GM21447 (cell line): ENCODE data around the gene SLC43A3.

Experiments used
- ATAC-seq: cut with Tn5 transposase; IDR thresholded peaks from one replicate; pipeline ENCODE4 v1.9.1; 2021; ENCODE audit not compliant: unreplicated experiment

Gene SLC43A3

DNA sequence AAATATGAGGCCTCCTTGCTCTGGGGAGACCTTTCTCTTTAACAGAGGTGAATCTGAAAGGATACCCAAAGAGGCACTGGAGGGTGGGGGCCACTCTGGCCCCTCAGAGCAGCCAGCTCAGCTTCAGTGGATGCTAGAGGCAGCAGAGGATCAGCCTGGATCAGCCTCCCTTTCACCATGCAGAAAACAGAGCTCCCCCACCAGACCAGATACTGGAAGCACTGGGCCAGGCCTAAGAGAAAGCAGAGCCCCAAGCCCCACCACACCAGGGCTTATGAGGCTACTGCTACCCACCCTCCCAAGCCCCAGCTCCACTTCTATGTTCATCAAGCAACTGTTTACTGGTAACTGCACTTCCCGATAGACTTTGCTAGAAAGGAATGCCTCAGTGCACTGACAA lies 4.0 kb upstream of the SLC43A3 start:
- ATAC-seq: no peak

DNA sequence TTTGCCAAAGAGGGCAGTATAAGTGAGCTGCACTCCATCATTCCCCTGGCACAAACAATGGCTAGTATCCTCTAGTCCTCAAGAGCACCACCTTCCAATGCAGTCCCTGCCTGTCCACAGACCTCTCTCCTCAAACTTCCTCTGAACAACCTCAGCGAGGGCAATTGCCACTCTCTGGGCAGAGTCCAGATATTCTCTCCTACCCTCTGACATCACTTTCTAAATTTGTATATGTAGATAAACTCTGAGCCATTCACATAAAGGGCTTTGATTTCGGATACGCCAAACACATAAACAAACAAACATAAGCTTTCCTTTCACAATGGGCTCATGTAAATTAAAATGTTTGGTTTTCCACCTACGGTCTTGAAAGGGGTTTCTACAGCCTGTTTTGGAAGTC lies 3.0 kb upstream of the SLC43A3 start:
- ATAC-seq: no peak

DNA sequence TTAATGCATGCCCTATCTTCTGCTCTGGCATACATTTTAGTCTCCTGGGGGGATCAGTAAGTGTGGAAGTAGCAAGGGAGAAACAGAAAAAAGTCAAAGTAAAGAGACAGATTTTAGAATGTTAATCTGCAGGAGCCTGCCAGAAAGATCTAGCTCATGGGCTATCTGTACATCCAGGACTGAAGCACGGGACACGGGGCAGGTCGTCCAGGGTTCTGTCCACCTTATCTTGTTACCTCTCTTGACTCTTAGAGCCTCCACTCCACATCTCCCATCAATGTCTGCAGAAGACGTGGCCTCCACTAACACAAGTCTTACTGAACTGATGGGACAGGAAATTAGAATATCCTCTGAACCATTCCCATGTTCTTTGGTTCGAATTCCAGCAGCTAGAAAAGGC lies 1.7 kb upstream of the SLC43A3 start:
- ATAC-seq: no peak

DNA sequence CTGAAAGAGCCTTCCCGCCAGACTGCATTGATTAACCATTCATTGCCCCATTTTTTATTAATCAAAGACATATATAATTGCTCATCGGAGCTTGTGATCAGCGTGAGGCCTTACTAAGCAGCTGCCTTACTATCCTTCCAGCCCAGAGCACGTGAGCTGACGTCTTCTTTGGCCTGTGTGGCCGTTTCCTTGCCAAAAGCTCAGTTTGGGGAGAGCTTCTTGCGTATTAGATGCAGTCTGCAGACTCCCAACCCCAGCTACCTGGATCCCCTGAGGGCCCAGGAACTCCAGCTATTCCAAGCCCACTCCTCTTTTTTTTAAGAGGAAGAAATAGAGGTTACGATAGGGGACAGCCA lies 784 bp upstream of the SLC43A3 start:
- no peak for ATAC-seq

DNA sequence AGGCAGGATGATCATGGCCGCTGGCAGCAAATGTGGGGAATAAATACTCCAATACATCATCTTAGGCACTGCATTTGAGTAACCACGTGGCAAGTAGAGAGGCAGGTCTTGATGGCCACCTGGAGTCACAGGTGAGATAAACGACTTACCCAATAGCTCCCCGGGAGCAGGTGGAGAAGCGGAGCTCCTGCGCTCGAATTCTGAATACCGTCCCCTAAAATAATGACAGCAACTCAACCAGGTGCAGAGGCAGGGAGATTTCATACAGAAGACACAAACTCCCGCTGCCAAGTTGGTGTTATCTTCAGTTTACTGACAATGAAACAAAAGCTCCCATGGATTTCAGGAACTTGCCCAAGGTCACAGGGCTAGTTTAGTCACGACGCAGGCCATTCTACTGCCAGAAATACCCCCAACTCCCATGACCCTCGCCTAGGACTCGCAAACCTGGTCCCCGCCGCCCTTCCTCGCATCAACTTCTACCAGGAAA lies 437 bp downstream of the SLC43A3 start:
- peak; percentile 0 for ATAC-seq

DNA sequence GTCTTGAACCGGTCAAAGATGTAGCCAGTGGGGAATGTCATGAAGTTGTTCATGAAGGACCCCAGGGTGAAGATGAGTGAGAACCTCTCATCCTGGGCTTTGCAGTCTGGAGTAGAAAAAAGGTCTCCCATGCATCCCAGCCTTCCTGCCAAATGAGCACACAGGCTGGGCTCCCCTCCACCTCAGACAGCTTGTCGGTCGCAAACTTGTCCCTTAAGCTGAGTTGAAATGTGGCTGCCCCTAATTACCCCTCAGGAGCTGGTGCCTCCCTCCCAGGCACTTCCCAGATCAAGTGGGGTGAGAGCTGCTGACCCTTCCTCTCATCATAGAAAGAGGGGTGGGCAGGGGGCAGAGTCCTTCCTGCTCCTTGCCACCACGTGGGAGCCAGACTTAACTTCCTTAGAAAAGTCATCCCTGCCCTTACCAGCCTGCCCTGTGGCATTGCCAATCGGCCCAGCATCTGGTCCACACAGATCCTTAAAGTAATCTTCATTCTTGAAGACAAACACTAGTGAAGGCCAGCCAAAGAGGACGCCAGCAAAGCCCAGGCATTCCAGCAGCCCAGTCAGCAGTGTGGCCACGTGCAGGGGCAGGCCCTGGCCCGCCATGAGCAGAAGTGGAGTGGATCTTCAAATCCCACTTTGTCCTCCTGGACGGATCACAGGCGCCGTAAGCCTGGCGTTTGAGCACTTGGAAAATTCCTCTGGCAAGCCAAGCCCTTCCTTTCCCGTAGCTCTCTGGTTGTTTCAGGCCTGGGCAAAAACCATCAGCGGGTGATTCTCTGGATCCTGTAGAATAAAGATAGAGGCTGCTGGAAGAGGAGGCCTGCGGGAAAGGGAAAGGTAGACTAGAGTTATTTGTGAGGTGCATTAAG lies 1.1 kb downstream of the SLC43A3 start:
- no peak for ATAC-seq

DNA sequence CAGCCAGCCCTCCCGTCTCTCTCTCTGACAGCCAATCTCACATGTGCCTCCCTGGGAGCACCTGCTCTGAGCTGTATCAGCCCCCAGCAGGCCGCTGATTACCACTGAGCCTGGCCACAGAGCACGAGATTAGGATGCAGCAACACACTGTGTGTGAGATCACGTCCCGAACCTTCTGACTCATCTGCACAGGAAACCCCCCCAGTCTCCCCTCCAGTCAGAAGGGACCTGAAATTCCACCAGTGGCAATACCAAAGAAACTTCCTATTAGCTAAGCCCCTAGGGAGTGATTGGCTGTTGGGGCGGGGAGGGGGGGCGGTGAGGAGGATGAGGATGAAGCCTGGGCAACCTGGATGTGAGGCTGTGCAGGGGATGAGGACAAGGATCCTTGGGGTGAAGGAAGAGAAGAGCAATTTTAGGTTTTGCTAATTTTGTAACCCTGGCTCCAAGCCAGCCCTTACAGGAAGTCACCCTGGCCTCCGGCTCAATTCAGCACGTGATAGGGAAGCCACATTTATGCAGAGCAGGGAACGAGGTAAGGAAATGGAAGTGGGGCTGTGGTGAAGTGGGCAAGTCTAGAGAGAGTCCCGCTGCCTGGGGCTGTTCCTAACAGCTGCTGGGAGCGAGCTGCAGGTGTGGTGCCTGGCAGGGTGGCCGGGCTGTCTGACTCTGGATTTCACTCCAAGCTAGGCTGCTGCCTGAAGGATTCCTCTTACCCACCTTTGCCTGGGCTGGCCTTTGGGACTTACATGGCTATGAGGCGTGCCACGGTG lies 1.9 kb downstream of the SLC43A3 start:
- ATAC-seq: peak; percentile 89

- no peak for ATAC-seq
These were observed 2.7 kb downstream of the SLC43A3 start for GRCh38 chr11:57424137-57424791.

DNA sequence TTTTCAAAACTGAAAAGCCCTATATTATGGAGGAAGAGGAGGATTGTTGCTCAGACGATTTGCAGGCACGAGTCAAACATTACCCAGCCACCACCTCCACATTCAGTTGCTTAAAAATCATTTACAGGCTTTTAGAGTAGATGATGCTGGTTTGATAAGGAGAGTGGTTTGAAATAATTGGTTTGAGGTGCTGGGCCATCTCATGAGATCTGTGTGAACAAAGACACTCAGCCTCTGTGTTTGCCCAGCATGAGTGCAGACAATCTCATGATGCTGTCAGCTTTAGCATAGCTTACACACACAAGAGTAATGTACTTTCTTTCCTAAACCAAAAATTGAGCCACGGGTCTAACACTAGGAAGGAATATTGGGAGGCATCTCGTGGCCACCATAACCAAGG lies 4.3 kb downstream of the SLC43A3 start:
- ATAC-seq: no peak

DNA sequence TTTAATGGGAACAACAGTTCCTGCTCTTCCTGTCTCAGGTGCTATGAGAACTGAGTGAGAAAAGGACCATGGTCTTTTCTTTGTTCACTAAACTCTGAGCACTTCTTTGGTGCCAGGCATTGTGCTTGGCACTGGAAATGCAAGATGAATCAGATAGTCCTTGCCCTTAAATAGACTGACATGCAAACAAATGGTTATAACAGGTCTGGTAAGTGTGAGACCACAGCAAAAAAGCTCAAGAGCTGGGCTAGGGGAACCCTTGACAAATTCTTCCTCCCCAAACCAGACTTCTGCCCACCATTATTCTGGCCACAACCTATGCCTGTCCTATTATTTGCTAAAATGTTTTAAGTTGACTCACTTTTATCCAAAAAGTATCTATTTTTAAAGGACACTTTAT lies 5.1 kb downstream of the SLC43A3 start:
- ATAC-seq: no peak

- ATAC-seq: no peak
These were observed 5.9 kb downstream of the SLC43A3 start for GRCh38 chr11:57421066-57421465.

- no peak for ATAC-seq
These were observed 7.8 kb downstream of the SLC43A3 start for GRCh38 chr11:57419146-57419545.

DNA sequence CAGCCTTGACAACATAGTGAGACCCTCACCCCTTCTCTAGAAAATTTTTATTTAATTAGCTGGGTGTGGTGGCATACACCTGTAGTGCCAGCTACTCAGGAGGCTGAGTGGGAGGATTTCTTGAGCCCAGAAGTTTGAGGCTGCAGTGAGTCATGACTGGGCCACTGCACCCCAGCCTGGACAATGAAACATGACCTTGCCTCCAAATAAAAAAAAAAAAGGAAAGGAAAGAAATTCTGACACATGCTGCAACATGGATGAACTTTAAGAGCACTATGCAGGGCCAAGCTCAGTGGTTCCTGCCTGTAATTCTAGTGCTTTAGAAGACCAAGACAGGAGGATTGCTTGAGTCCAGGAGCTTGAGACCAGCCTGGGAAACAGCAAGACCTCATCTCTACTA lies 8.8 kb downstream of the SLC43A3 start:
- ATAC-seq: no peak

- ATAC-seq: no peak
These were observed 9.9 kb downstream of the SLC43A3 start for GRCh38 chr11:57417056-57417455.

DNA sequence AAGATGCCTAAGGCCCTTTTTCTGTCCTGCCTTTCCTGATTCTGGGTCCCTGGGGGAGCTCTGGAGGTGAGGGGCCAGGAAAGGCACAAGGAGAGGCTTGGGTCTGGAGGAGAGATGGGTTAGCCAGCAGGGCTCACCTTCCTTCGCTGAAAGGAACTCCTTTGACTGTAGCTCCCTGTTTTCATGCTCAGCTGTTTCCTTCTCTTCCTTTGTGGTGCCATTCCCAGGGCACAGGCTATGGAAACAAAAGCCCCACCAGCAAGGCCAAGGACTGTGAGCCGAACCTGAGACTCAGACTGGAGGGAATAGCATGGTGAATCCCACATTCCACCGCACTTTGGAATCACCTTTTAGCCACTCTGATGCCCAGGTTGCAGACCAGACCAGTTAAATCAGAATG lies 10.5 kb downstream of the SLC43A3 start:
- no peak for ATAC-seq

- ATAC-seq: no peak
These were observed 12.2 kb downstream of the SLC43A3 start for GRCh38 chr11:57414612-57415212.

DNA sequence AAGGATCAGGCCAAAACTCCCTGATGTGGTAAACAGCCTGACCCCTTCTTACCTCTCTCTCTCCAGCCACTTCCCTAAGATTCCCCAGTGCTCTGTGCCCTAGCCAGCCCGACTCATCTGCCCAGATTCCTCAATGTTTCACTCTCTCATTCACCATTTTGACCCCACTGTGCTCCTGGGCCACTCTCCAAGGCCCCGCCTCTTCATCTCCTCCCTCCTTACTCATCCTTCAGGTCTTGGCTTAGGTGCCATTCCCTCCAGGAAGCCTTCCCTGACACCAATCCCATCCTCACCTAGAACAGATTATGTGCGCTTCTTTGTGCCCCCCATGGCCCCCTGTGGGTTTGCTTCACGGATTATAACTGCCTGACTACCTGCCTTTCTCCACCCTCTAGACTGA lies 13.2 kb downstream of the SLC43A3 start:
- ATAC-seq: no peak

- ATAC-seq: no peak
These were observed 16.6 kb downstream of the SLC43A3 start for GRCh38 chr11:57410287-57410686.

DNA sequence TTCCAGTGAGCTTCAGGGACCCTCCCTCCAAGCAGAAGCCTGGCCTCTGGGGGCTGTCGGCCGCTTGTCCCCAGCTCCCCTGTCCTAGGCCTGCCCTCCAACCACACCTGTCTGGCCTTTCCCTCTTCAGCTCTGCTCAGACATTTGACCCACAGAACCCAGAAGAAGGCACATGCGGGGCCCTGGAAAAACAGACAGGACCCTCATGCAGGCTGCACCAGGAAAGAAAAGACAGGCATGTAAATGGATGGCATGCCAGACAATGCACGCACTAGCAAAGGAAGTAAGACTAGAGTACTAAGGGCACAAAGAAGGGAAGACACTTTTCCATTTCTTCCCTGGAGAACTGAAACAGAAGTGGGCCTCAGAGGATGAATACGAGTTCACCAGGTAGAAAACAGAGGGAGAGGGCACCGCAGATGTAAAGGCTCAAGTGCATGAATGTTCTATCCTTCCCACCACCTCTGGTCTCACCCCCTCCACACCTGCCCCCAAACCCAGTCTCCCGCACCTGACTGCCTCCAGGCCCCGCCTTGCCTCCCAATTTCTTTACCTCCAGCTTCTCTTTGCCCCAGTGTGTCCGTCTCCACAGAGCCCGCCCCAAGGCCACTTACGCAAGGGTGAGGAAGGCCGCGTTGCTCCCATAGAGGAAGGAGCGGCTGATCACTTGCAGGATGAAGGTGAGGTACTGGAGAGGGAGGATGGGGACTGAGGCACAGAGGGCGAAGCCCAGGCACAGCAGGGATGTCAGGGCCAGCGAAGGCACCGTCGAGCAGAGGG lies 17.4 kb downstream of the SLC43A3 start:
- no peak for ATAC-seq

- ATAC-seq: no peak
These were observed 18.1 kb downstream of the SLC43A3 start for GRCh38 chr11:57408771-57409170.
